ENCODE measurements around the gene FLRT3.

FLRT3 gene

DNA sequence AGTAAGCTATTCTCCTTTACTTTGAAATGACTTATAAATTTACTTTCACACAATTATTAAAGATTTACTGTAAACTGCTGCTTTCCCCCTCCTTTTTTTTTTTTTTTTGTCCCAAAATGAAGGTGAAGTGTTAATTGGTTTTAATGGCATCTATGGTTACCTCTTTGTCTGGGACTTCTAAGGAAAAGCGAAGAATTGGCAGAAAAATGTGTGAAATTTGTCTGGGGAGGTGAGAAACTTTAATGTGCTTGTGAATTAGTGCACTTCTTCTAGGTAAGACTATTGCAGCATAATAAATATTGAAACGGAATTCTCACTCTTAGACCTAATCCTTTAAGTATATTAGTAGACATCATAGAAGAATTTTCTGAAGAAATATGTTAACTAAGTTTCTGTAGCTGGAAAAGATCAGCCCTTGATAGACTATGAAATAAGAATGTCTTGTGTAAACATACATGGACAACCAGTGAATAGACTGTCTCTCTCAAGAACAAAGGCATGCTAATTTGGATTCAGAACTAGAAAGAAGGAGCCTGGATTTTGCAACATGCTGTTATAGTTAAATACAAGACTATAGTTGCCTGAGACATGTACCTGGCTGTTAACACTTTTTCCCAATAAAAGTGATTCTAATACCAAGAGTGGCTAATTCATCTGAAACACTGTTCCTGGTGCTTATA lies 23.9 kb downstream of the FLRT3 start:
- no peak for FAIRE-seq

DNA sequence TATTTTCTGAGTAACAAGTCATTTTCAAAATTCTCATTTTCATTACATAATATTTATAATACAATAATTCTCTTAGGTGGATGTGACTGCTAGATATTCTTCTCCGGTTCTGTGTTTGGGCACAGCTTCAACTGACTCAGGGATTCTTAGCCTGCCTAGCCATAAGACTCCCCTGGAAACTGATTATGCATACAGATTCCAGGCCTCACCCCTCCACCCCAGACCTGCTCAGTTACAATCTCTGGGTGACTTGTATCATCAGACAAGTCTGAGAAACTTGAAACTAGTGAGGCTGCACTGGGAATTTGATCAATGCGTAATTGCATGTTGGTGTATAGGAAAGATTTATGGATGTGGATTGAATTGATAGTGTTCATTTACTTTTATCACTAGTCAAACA lies 25.4 kb downstream of the FLRT3 start:
- no peak for FAIRE-seq

DNA sequence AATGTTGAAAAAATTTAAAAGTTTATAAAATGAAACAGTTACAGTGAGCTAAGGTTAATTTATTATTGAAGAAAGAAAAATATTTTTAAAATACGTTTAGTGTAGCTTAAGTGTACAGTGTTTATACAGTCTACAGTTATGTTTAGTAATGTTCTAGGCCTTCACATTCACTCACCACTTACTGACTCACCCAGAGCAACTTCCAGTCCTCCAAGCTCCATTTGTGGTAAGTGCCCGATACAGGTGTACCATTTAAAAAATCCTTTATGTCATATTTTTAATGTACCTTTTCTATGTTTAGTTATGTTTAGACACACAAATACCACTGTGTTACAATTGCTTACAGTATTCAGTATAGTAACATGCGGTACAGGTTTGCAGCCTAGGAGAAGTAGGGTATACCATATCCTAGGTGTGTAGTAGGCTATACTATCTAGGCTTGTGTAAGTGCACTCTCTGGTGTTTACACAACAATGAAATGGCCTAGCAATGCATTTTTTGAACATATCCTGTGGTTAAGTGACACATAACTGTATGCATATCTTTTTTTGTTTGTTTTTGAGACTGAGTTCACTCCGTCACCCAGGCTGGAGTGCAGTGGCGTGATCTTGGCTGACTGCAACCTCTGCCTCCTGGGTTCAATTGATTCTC lies 26.3 kb downstream of the FLRT3 start:
- FAIRE-seq, result no peak

DNA sequence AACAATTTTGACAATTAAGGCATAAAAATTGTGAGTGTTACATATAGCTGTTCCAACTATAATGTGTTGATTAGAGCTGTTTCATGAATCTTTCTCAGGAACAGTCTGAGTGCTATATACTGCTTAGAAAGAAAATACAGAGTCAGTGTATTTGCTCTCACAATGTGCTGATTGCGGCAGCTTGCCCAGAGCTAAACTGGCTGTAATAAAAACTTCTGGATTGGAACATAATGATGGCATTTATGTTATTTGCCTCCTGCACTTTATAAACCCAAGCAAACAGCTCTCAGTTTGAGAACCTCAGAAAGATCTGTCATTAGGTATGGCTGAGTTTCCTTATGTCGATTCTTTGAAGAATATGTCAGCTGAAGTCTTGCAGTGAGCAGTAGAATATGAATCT lies 29.5 kb downstream of the FLRT3 start:
- no peak for FAIRE-seq

DNA sequence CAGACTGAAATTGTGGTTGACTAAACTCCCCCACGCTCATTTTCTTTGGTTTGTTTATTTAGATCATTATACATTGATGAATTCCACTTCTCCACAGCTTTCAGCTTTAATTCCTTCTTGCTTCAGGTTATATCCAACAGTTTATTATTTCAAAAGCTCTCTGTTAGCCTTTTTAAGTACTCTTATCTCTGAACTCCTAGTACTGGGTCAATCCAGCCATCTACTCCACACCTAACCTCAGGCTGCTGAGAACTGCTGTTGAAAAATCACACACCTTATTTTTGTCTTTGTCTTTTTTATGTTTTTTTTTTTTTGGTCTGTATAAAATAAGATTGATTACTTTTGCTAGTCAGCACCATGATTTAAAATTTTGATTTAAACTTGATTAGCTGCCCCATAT lies 32.9 kb downstream of the FLRT3 start:
- FAIRE-seq, result no peak

DNA sequence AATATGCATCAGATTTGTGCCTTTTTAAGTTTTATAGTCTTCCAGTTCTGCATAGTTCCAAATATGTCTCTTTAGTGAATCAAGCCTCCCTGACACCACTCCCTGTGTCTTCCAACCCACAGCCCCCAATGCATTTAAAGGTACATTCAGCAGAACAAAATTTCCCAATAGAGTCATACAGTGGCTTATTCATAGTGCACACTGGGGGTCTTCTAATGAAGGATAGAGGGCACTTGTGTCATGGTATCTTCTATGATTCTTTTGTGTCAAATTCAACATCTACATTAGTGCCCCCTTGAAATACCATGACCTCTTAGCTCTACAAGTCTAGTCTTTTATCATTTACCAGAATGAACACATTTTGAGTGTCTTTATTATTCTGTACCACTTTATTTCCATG lies 33.8 kb downstream of the FLRT3 start:
- no peak for FAIRE-seq

DNA sequence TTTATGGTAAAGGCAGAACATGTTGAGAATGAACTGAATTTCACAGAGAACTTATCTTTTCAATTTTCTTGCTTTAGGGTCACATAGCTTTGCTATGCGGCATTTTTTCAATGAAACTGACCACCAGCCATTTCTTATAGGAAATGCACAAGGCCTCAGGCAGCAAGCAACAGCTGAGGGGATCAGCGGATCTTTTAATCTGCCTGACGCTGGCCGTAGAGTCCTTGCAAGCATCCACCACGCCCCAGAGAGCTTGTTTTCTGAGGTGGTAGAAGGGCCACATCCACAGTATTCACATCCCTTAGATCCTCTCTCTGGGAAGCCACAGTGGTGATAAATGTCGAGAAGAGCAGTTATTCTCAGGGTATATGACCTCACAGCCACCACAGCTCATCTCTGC lies 34.3 kb downstream of the FLRT3 start:
- FAIRE-seq, result no peak

DNA sequence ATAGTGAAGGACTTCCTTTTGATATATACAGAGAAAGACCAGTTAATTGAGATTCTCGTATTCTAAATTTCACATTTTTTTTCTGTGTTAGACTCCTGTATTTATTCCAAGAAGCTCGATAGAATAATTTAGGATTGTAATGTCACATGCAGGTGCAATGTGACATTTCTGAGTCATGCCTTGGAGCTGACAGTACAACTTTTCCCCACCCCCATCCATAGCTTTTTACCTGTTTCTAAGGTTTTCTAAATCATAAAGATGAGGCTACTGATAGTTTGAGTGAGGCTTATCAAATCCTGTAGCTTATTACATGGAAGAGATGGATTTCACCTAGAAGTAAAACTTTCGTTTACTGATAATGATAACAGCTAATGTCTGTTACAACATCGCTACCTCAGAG lies 37.6 kb downstream of the FLRT3 start:
- FAIRE-seq, result no peak

DNA sequence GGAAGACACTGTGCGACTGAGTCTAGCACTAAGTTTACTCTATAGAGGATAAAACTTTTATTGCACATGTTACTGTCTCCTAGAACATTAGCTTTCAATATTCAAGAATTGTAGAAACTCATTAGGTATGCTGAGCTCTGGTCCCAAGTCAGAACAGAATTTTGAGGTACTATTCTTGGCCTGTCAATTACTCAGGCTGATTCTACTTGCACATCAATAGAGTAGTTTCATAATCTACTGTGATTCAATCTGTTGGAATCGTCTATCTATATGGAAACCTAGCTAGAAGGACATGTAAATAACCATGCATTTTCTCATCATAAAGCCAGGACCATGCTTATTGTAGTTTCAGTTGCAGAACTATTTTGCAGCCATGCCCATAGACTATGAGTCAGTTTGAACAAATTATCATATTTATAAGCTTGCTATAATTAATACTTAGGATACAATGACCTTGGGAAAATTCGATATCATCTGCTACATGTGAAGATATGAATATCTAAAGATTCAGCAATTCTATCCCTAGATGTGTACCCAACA lies 41.6 kb downstream of the FLRT3 start:
- FAIRE-seq, result no peak

DNA sequence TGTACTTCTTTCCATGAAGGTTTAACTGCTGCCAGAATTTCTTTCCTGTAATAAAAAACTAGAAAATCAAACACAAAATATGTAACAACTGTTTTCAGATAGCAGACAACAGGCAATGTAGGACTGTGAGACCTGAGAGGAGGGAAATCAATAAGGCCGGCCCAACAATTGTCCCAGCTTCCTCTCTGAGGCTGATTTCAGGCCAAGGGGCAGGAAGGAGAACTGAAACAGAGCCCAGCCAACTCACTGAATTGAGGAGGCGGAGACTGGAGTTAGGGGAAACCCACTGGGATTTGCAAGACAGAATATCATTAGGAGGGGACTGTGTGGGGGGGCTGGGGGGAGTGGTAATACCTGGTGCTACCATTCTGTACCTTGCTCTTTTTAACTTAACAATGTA lies 42.2 kb downstream of the FLRT3 start:
- no peak for FAIRE-seq

DNA sequence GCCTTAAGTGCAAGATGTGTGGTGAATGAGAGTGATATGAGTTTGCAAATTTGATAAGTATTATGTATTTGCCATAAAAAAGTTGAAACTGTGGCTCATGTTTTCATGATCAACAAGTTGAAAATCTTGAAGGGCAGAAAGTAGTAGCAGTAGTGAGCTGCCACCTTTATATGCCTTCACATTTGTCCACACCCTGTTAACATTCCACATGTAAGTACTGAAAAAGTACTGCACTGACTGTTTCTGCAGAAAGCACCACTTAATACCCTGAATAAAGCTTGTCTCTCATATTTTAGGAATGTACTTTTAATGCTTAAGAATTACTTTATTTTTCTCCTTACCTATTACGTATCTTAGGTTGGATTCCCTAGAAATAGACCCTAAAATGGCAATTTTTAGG lies 45.9 kb downstream of the FLRT3 start:
- no peak for FAIRE-seq

DNA sequence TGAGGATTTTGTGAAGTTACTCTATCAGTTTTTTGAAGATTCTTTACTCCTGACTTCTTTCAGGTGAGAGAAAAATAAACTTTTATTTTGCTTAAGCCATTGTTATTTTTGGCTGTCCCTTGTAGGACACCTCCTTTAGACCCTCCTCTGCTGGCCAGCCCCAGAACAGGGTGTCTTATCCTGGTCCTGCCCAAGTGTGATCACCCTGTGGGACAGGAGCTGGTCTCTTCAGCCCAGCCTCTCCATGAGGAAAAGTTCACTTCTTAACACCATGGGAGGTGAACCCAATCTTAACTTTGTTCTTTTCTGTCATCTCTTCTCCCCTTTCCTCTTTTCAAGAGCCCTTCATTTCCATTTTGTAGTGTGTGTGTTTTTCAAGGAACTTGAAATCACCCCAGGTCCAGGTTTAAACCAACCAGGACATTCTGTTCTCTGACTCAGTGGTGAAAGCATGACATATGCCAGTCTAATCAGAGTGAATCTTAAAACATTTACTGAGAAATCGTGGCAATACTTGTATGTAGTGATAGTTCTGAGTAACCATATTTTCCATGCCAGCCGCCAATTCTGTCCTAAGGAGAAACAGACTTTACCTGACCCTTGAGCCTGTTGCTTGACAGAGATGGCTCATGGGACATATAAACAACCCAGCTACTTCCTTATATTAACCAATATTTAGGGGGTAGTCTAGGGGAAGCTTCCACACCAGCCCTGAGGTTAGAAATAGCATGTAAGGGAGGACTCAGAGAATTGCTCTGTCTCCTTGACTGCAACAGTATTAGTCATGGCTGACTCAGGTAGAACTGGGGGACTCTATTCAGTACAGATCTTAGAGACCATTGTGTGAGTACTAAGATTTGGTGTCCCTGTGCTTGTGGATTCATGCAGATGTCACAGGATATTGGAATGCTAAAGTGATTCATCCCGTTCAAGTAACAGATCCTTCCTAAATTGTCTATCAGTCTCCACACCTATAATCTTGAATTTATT lies 48.8 kb downstream of the FLRT3 start:
- no peak for FAIRE-seq

DNA sequence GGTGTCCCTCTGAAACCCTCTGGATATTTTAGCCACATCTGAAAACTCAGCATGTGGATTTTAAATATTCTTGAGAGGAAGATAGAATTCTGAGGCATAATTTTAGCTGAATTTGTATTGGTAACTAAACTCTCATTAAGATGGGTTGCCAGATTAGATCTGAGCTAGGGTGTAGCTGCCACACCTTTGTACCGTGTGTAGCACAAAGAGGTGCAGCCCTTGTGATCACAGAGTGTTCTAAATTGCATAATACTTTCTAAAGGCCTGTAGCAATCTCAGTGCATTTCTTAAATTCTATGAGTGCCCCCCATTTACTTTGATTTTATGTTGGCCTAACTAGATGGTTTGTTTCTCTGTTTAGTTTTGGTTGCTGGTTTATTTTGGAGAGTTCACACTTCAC lies 53.0 kb downstream of the FLRT3 start:
- FAIRE-seq, result no peak

DNA sequence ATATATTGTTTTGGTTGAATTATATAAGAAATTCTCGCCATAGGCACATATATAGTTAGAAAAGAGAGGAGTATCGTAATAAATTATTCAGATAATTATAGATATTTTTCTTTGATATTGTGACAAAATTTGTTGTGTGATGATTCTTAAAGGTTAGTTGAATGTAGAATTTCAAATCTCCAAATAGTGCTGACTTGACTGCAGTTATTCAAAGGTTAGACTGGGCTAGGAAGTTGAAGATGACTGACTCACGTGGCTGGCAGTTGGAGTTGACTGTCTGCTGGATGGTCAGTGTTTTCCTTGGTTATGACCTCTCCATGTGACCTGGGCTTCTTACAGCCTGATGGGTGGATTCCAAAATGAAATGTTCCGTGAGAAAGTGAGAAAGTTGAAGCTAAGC lies 55.3 kb downstream of the FLRT3 start:
- no peak for FAIRE-seq

Measured in endometrium (tissue), 2 donors.